GM18858 (cell line): Measurements from ENCODE around the gene TIGIT.
"Not testable (repeated sequence)": the region's sequence is repeated elsewhere in the genome, so short reads cannot be mapped to it uniquely, and the experiment has no call there.

Experiments
- ATAC-seq: cut with Tn5 transposase; IDR thresholded peaks from one replicate; pipeline ENCODE4 v1.9.1; 2021; ENCODE audit not compliant: unreplicated experiment

TIGIT gene

GRCh38 chr3:114293838-114294535, at the start of gene TIGIT:
TIGIT (plus strand) TSS chr3:114294028; CDS start chr3:114294062, 34 bp downstream.
- no peak for ATAC-seq

GRCh38 chr3:114252954-114253353, 40.9 kb upstream of the TIGIT start:
- ATAC-seq: no peak

DNA sequence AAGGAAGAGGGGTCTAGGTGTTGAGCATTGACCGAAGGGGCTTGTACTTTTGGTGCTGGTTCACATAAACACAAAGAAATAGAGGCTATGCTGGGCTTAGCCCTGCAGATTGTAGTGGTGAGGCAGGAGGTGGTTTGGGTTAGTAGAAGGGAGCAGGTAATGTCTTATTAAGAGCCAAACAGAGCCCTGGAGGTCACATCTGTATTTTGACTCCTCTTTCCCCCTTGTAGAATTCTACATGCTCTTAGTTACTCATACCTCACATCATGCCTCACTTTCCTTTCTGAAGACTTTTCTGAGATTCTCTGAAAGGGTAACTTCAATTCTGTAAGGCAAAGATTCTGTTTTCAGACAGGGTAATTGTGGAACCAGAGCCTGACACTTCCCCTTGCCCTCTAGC, 40.3 kb upstream of the TIGIT start:
- no peak for ATAC-seq

GRCh38 chr3:114259566-114259965, 34.3 kb upstream of the TIGIT start:
- no peak for ATAC-seq

- ATAC-seq: no peak
These were observed 33.7 kb upstream of the TIGIT start for GRCh38 chr3:114260152-114260551.

- no peak for ATAC-seq
These were observed 23.8 kb upstream of the TIGIT start for GRCh38 chr3:114270019-114270418.

- ATAC-seq: no peak
These were observed 21.6 kb upstream of the TIGIT start for GRCh38 chr3:114272271-114272670.

- ATAC-seq: no peak
These were observed 18.9 kb upstream of the TIGIT start for GRCh38 chr3:114274929-114275328.

DNA sequence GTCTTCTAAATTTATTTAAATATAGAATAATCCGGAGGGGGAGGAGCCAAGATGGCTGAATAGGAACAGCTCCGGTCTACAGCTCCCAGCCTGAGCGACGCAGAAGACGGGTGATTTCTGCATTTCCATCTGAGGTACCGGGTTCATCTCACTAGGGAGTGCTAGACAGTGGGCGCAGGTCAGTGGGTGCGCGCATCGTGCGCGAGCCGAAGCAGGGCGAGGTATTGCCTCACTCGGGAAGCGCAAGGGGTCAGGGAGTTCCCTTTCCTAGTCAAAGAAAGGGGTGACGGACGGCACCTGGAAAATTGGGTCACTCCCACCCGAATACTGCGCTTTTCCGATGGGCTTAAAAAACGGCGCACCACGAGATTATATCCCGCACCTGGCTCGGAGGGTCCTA, 17.0 kb upstream of the TIGIT start:
- ATAC-seq: not testable (repeated sequence)

DNA sequence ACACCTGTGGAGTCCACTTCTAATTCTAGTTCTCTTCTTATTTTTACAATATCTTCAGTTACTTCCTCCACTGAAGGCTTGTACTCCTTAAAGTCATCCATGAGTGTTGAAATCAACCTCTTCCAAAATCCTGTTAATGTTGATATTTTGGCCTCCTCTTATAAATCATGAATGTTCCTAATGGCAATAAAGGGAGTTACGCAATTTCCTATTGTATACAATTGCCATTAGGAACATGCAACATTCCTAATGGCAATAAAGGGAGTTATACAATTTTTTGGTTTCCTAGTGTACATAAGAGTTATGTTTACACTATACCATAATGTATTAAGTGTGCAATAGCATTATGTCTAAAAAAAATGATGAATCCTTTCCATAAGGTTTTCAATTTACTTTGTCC, 9.2 kb upstream of the TIGIT start:
- ATAC-seq: no peak

GRCh38 chr3:114285648-114286230, 8.1 kb upstream of the TIGIT start:
- ATAC-seq: no peak

DNA sequence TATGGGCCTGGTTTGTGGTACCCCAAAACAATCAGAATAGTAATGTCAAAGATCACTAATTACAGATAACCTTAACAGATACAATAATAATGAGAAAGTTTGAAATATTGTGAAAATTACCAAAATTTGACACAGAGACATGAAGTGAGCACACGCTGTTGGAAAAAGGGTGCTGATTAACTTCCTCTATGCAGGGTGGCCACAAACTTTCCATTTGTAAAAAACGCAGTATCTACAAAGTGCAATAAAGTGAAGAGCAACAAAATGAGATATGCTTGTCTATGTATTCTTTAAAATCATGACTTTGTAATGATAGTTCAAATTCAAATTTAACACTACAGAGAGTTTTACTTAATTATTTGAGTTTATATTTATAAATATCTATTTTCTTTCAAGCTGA, 7.6 kb upstream of the TIGIT start:
- ATAC-seq: no peak

- peak; percentile 84 for ATAC-seq
These were observed 2.6 kb upstream of the TIGIT start for GRCh38 chr3:114290911-114291901.

DNA sequence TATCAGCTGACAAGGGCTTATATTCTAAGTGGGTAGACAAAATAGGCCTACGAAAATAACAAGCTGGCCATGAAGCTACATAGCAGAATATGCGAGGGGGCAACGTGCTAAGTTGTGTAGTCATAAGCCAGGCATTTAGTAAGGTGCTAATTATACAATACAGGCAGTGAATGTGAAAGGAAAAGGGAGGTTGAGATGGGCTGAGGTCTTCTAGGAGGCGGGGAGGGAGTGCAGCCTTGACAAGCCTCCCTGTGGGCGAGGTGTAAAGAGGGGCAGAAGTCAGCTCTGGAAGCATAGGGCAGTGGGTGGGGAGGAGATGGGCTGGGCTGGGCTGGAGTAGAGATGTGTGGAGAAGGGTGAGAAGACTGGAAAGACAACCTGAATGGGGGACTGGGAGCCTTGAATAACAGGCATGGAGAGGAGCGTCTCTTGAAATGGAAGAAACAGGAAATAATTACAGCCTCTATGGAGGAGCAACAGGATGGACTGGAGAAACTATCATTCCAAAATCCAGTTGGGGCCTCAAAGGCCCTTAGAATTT, 1.2 kb downstream of the TIGIT start:
- ATAC-seq: no peak

GRCh38 chr3:114295946-114296345, 2.1 kb downstream of the TIGIT start:
- no peak for ATAC-seq

DNA sequence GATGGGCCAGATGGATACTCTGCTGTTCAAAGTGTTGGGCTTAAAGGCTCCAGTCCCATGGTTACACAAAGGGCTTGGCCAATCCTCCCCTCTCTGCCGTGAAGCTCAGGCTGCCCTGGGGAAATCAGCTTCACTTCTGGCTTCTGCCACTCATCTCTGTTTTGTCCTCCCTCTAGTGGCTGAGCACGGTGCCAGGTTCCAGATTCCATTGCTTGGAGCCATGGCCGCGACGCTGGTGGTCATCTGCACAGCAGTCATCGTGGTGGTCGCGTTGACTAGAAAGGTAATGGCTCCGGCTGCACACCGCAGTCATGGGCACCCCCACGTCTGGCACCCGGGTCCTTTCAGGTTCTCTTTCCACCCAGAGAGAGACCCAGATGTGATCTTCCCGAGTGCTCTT, 5.6 kb downstream of the TIGIT start:
- no peak for ATAC-seq

DNA sequence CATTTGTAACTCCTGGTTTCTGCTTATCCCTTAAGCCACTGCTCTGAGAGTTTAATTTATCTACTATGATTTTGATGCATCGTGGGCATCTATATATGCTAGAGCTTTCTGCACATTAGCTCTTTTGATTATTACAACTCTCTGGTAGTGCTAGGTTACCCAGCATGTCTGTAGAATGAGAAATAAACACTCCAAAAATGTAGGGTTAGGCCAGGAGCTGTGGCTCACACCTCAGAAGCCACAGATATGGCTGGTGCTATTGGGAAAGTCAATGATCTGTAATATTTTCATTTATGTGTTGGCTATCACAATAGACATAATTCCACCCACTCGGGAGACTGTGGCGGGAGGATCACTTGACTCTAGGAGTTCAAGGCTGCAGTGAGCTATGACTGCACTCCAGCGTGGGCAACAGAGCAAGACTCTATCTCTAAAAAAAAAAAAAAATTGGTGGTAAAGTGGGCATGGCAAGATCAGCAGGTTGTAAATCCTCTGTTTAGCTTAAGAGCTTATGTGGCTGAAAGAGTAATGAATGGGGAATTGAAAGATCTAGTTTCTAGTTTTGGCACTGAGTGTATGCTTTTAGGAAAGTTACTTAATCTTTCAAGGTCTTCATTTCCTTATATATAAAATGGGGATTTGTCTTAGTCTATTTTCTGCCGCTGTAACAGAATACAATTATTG, 6.3 kb downstream of the TIGIT start:
- no peak for ATAC-seq

DNA sequence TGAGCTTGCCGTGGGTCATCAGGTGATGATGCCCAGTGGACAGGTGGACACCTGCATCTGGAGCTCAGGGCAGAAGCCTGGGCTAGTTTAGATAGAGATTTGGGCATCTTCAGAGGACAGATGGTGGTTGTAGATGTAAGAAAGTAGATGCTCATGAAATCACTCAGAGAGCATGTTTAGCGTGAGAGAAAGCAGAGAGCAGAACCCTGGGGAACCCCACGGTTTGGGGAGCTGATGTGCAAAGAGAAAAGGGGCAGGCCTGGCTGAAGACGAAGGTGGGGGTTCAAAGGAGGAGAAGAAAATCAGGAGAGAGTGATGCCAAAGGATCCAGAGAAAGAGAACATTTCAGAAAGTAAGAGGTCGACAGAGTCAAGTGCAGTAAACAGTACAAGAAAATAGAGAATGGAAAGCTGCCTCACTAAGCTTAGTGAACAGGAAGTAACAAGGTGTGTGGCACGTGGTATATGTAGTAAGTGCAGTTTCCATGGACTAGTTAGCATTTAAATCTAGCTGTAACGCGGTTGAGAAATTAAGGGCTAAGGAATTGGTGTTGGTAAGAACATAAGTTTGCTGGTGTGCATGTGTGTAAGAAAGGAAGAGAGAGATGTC, 13.5 kb downstream of the TIGIT start:
- ATAC-seq: peak; percentile 44

DNA sequence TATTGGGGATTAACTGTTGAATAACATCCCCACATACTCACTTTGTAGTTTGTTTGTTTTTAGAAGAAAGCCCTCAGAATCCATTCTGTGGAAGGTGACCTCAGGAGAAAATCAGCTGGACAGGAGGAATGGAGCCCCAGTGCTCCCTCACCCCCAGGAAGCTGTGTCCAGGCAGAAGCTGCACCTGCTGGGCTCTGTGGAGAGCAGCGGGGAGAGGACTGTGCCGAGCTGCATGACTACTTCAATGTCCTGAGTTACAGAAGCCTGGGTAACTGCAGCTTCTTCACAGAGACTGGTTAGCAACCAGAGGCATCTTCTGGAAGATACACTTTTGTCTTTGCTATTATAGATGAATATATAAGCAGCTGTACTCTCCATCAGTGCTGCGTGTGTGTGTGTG, 14.0 kb downstream of the TIGIT start:
- no peak for ATAC-seq

DNA sequence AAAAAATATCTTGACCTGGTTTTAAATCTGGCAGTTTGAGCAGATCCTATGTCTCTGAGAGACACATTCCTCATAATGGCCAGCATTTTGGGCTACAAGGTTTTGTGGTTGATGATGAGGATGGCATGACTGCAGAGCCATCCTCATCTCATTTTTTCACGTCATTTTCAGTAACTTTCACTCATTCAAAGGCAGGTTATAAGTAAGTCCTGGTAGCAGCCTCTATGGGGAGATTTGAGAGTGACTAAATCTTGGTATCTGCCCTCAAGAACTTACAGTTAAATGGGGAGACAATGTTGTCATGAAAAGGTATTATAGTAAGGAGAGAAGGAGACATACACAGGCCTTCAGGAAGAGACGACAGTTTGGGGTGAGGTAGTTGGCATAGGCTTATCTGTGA, 14.5 kb downstream of the TIGIT start:
- no peak for ATAC-seq
